HG02623 (cell line): ENCODE data around the gene LAMA5.

ENCODE experiments used
- ATAC-seq: cut with Tn5 transposase; IDR thresholded peaks from one replicate; pipeline ENCODE4 v1.9.1; 2021; ENCODE audit warnings: moderate library complexity; ENCODE audit not compliant: unreplicated experiment

LAMA5 gene

DNA sequence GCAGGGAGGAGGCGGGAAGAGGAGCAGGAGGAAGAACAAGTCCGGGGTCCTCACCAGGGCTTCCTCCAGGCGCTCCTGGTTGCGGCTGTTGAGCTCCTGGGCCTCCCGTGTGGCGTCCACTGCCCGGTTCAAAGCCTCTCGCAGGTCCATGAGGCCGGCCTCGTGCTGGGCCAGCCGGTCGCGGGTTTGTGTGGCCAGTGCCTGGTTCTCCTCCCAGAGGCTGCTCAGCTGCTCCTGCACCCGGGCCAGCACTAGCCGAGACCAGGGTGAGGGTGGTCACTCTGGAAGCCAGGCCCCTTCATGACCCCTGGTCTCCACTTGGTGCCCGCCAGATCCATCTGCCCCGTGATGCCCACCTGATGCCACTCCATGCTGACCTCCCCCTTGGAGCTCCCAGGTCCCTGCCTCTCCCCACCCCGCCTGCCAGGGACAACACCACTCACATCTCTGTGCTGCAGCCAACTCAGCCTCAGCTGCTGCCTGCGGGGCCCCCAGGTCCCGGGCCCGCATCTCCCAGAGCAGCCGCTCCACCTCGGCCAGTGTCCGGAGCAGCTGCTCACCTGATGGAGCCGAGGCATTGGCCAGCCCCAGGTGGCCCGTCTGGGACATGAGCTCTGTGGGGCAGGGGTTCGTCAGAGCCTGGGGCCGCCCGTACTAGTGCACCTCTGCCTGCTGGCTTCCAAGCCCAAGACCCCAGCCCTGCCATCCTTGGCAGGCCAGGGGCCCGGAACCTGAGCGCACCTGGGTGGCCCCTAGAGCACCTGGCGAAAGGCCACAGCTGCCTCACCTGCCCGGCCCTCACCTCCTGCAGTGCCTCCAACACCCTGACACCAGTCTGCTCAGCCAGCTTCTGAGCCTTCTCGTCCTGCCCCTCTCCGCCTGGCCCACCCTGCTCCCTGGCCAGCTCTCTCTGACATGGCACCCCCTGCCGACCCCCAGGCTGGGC, 48.4 kb downstream of the LAMA5 start:
- no peak for ATAC-seq

DNA sequence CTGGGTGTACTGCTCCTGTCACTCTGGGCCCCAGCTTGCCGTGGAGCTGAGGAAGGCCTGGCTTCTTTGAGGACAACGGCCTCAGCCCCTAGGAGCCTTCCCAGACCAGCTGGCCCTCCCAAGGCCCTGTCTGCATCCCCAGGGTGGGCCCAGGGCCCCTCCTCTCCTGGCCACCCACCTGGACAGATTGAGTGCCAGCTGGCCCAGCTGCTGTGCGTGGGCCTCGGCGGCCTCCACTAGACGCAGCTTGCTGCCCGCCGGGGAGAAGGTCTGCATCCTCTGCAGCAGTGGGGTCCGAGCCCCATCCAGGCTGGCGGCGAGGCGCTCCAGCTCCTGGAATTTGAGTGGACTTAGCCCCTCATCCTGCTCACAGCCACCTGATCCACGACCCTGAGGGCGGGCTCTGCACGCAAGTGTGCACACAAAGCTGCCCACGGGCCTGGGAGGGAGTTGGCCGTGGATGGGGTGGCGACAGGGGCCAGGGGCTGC, 49.9 kb downstream of the LAMA5 start:
- no peak for ATAC-seq

DNA sequence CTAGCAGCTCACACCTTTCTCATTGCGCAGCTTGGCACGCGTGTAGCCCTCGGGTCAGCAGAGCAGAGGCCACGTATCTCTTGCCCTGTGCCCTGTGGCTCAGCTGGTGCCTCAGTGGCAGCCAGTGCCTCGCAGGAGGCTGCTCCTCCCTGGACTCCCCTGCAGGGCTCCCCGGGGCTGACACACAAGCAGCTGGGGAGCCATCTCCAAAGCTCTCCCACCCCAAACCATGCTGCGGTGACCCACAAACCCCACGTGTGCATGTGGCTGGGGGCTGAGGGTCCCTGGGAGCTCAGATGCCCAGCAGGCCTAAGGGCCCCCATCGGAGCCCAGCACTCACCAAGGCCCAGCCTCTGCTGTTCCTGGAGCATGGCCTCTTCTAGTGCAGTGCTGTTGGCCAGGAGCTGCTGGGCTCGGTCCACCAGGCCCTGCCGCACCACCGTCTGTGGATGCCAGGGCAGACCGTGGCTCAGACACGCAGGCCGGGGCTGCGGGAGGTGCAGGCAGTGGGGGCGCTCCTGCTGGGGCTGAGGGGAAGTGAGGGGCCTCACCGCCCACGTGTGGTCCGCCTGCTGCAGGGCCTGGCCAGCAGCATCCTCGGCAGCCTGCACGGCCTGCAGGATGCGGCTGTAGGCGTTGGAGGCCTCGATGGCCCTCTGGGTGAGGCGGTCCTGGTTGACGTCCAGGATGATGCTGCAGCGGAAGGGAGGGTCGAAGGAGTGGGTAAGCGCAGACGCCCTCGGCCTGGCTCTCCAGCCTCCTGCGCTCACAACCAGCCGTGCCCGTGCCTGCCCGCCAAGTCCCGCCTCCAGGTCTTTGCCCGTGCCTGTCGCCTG, 50.6 kb downstream of the LAMA5 start:
- no peak for ATAC-seq

- ATAC-seq, result no peak
These were observed 51.3 kb downstream of the LAMA5 start for GRCh38 chr20:62315773-62316172.

DNA sequence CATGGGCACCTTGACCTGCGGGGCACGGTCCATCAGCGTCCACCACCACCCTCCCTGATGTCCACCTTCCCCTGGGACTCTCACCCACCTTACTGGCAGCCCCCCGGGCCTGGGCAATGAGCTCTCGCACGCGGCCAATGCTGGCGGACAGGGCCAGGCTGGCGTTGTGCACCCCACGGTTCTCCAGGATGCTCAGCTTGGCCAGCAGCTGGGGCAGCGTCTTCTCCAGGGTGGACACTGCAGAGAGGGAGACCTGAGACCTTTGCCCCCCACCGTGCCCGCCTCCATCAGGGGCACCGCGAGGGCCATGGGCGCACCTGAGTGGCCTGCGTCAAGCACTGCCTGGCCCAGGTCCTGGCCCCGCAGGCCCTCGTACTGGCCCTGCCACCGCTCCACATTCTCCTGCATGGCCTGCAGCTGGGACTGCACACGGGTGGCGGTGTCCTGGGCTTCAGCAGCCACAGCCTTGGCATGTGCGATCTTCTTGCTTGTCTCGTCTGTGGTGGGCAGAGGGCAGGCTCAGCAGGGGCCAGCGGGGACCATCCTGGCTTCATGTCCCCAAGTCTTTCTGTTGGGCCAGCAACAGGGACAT, 52.3 kb downstream of the LAMA5 start:
- no peak for ATAC-seq

GRCh38 chr20:62314339-62314638, 52.8 kb downstream of the LAMA5 start:
- ATAC-seq, result no peak

- ATAC-seq, result no peak
These were observed 53.4 kb downstream of the LAMA5 start for GRCh38 chr20:62313460-62314338.

- no peak for ATAC-seq
These were observed 54.1 kb downstream of the LAMA5 start for GRCh38 chr20:62313021-62313420.

GRCh38 chr20:62312662-62312977, 54.5 kb downstream of the LAMA5 start:
- no peak for ATAC-seq

- ATAC-seq, result no peak
These were observed 55.1 kb downstream of the LAMA5 start for GRCh38 chr20:62311832-62312661.

DNA sequence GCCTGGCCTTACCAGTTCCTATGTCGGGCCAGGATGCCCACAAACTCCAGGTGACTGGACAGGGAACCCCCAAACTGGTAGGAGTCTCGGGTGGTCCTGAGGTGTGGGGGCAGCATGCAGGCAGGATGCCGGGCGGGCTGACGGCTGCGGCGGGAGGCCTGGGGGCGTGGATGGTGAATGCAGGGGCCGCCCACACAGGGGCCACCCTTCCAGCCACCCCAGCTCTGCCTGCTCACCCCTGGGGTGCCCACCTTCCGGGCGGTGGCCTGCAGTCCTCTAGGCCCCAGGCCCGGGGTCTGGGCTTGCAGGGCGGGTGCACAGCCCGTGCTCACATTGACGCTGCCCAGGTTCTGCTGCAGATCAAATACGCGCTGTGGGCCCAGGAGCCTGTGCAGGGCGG, 56.0 kb downstream of the LAMA5 start:
- no peak for ATAC-seq

- ATAC-seq, result no peak
These were observed 56.4 kb downstream of the LAMA5 start for GRCh38 chr20:62310757-62311121.

DNA sequence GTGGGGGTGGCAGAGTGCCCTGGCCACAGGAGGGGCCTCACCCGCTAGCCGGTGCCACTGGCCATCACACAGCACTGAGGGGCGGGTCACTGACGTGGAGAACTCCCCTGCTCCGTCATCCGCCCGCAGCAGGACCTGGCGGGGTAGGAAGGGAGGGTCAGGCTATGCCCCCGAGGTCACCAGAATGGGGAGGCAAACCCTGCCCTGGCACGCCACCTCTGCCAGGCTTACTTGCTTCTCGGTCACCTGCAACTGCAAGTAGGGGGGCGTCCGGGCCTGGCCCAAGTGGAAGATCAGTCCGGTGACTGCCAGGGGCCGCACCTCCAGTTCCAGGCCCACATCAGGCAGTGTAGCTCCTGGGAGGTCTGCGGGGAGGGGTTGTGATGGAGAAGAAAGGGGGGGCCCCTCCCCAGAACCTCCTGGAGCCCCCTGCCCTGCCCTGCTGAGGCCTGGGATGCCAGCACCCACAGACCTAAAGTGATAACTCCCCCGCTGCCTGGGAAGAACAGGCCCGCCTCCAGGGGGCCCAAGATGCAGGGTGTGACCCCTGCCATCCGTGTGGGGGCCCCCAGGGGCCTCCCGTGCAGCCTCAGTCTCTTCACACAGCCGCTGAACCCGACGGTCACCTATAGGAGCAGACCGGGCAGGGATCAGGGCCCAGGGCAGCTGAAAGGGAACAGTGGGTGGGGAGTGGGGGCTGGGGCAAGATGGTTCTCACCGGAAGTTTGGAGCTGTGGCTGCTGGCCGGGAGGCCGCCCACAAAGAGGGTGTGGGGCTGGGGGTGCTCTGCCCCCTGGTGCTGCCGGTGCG, 57.0 kb downstream of the LAMA5 start:
- ATAC-seq, result no peak

DNA sequence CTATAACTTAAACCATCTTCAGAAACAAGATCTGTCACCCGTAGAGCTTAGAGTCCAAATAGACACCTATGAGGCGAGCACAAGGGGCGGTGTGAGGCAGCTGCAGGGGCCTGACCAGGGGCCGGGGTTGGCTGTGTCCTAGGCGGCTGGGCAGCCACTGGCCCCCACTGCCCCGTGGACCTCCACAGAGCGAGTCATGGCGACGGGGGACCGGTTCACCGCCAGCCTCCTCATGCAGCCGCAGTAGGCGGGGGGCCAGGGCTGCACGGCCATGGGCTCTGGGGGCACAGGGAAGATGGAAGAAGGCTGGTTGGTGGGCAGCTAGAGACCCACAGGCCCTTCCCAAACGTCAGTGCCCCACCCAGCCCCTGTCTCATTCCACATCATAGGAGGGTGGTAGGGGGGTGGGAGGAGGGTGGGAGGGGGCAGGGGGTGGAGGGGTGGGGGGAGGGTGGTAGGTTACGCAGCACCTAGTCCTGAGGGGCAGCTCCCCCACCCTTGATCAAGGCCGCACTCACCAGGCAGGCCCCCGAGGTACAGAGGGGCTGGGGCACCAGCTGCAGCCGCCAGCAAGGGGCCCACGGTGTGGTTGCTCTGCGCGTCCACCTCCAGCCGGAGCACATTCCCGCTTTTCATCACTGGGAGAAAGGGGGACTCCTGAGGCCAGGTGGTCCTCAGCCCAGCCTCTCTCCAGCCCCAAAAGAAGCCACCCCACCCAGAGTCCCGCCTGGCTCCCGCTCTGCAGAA, 57.7 kb downstream of the LAMA5 start:
- ATAC-seq, result no peak

GRCh38 chr20:62308102-62308822, 58.9 kb downstream of the LAMA5 start:
- no peak for ATAC-seq

DNA sequence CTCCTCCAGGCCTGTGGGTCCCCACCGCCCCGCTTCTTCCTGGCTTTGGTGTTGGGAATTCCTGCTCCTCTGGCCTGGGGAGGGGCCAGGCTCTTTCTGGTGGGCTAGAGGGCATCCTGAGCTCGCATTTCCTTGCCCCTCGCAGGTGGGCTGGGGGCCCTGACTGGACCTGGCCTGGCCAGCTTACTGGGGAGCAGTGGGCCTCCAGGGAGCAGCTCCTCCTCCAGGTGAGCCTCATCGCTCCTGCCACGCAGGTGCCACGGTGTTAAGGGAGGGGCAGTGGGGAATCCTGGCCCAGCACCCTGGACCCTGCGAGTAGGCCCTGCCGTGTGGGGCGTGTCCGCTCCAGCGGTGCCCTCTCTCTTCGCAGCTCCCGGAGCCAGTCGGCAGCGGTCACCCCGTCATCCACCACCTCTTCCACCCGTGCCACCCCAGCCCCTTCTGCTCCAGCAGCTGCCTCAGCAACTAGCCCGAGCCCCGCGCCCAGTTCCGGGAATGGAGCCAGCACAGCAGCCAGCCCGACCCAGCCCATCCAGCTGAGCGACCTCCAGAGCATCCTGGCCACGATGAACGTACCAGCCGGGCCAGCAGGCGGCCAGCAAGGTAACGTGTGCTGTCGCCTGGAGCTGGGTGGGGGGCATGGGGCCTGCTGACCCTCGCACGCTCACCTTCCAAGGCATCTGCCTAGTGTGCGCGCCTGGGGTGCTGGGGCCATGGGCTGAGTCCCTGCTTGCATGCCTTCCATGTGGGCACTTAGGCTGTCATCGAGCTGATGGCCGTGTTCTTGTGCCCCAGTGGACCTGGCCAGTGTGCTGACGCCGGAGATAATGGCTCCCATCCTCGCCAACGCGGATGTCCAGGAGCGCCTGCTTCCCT, 59.6 kb downstream of the LAMA5 start:
- no peak for ATAC-seq
